Endothelial cell of coronary artery (primary cell): ENCODE results near the gene DKK3. TPM values are rescaled to one million over a fixed set of nuclear protein-coding genes. Genes with fewer than 3 reads are reported as not detected.

Source experiments
- total RNA-seq: library from RNA; depleted of rRNA; stranded (reverse); fragments of >200 nt; gene quantifications from 2 replicates; pipeline ENCODE4 v1.2.3, GENCODE V29; 2014

The DKK3 gene
- 179 and 288 TPM in 2 replicates for total RNA-seq

DNA sequence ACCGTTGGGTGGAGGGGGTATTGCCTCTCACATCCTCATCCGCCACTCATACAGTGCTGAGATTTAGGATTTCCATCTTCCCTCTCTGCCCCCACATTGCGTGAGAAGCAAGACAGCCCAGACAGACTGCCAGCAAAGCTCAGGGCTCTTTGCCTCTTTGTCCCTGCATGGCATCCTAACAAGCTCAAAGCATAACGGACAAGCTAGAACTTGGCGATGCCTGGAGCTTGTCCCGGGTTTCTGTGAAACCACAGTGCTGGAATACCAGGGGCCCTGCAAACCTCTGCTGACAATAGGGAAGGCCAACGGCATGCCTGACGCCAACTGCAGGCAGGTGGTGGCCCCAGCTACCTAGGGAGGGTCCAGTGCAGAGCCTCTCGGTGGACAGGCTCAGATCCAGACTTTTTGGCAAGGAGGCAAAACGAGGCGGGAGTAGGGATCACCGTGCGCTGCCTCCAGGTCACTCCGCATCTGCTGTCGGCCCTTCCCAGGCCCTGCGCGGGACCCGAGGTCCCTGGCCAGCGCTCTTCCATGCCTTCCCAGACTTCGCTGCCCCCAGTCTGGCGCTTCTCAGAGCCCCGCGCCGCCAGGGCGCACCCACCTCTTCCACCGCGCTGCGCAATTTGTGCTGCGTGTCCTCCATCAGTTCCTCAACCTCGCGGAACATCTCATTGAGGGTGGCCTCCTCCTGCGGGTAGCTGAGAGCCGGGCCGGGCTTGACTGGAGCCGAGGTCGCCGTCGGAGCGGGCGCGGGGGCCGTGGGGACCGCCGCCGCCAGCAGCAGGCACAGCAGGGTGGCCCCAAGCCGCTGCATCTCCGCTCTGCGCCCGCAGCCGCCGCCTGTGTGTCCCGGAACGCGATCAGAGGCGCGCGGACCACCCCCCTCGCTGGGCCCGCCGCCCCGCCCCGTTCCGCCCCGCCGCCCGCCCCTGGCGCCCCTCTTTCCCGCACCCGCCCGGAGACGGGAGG is at the start of gene DKK3:
DKK3 (minus strand) TSS at position 858 of the 969 bp plus-strand sequence; CDS start at position 814, 44 bp downstream.

Other genes starting within 250 kb of the DKK3 start
- 63.1 and 91.7 TPM in 2 replicates for gene USP47, start 166.7 kb downstream of the DKK3 start, total RNA-seq
- 203 and 443 TPM in 2 replicates for gene MICAL2, start 102.0 kb upstream of the DKK3 start, total RNA-seq